SK-N-SH treated with all-trans-retinoic acid at 6 μM for 48 hours (cell line): ENCODE results near the gene POLR3A.
"Not testable (repeated sequence)": the region's sequence is repeated elsewhere in the genome, so short reads cannot be mapped to it uniquely, and the experiment has no call there.

Source experiments
- BACH2 ChIP-seq: fragments of 250-450 bp; sonication (Bioruptor Pico); IDR thresholded peaks from 2 replicates; pipeline ENCODE4 v1.9.0; 2021; ENCODE audit warnings: mild to moderate bottlenecking, borderline replicate concordance
- GLIS3 ChIP-seq: fragments of 250-450 bp; sonication (Bioruptor Pico); IDR thresholded peaks from 2 replicates; pipeline ENCODE4 v1.5.0; 2020; ENCODE audit warnings: mild to moderate bottlenecking, moderate library complexity
- ISL1 ChIP-seq: fragments of 250-450 bp; sonication (Bioruptor Pico); IDR thresholded peaks from 2 replicates; pipeline ENCODE4 v2.1.2; 2022; ENCODE audit warnings: mild to moderate bottlenecking, moderate library complexity
- RARB ChIP-seq: fragments of 250-450 bp; sonication (Bioruptor Pico); IDR thresholded peaks from 2 replicates; pipeline ENCODE4 v1.8.0; 2021; ENCODE audit warnings: mild to moderate bottlenecking, moderate library complexity
- TCF4 ChIP-seq: fragments of 250-450 bp; sonication (Bioruptor Pico); IDR thresholded peaks from 2 replicates; pipeline ENCODE4 v1.8.0; 2021; ENCODE audit warnings: mild to moderate bottlenecking, moderate library complexity, borderline replicate concordance
- TOX ChIP-seq: fragments of 250-450 bp; sonication (Bioruptor Pico); IDR thresholded peaks from 2 replicates; pipeline ENCODE4 v1.8.0; 2021; ENCODE audit warnings: mild to moderate bottlenecking, moderate library complexity, borderline replicate concordance
- ZC3H10 ChIP-seq: fragments of 250-450 bp; sonication (Bioruptor Pico); IDR thresholded peaks from 2 replicates; pipeline ENCODE4 v1.5.1; 2021; ENCODE audit warnings: mild to moderate bottlenecking, moderate library complexity
- ZNF565 ChIP-seq: fragments of 450-650 bp; formaldehyde crosslinking; conservative IDR thresholded peaks from 2 replicates; pipeline ENCODE4 v1.5.0; 2020; ENCODE audit warnings: low read depth, mild to moderate bottlenecking, moderate library complexity
- ZNF70 ChIP-seq: fragments of 450-650 bp; formaldehyde crosslinking; IDR thresholded peaks from 2 replicates; pipeline ENCODE4 v1.5.0; 2020; ENCODE audit warnings: mild to moderate bottlenecking, moderate library complexity
- TF ChIP-seq, protein P1 (sequence below): fragments of 250-450 bp; sonication (Bioruptor Pico); IDR thresholded peaks from 2 replicates; pipeline ENCODE4 v1.5.1; 2020; ENCODE audit warnings: low read depth, mild to moderate bottlenecking, moderate library complexity
- TF ChIP-seq, protein P2 (sequence below): fragments of 250-450 bp; sonication (Bioruptor Pico); IDR thresholded peaks from 2 replicates; pipeline ENCODE4 v1.8.0; 2020; ENCODE audit warnings: mild to moderate bottlenecking, moderate library complexity, borderline replicate concordance
- TF ChIP-seq, protein P3 (sequence below): fragments of 250-450 bp; sonication (Bioruptor Pico); IDR thresholded peaks from 2 replicates; pipeline ENCODE4 v1.8.0; 2021; ENCODE audit warnings: low read depth, mild to moderate bottlenecking, moderate library complexity, borderline replicate concordance
- TF ChIP-seq, protein P4 (sequence below): fragments of 250-450 bp; sonication (Bioruptor Pico); IDR thresholded peaks from 2 replicates; pipeline ENCODE4 v1.5.0; 2020; ENCODE audit warnings: mild to moderate bottlenecking, moderate library complexity

DNA sequence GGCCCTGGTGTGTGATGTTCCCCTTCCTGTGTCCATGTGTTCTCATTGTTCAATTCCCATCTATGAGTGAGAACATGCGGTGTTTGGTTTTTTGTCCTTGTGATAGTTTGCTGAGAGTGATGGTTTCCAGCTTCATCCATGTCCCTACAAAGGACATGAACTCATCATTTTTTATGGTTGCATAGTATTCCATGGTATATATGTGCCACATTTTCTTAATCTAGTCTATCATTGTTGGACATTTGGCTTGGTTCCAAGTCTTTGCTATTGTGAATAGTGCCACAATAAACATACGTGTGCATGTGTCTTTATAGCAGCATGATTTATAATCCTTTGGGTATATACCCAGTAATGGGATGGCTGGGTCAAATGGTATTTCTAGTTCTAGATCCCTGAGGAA is 35.6 kb upstream of the POLR3A start:
- TF ChIP-seq, protein P1, sequence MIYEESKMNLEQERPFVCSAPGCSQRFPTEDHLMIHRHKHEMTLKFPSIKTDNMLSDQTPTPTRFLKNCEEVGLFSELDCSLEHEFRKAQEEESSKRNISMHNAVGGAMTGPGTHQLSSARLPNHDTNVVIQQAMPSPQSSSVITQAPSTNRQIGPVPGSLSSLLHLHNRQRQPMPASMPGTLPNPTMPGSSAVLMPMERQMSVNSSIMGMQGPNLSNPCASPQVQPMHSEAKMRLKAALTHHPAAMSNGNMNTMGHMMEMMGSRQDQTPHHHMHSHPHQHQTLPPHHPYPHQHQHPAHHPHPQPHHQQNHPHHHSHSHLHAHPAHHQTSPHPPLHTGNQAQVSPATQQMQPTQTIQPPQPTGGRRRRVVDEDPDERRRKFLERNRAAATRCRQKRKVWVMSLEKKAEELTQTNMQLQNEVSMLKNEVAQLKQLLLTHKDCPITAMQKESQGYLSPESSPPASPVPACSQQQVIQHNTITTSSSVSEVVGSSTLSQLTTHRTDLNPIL (CRISPR knock-in tag): not testable (repeated sequence)
- not testable (repeated sequence) for TF ChIP-seq GLIS3 (CRISPR knock-in tag); ZC3H10 (CRISPR knock-in tag); RARB (CRISPR knock-in tag); TOX (CRISPR knock-in tag); ISL1 (CRISPR knock-in tag); ZNF565 (CRISPR knock-in tag); TCF4 (CRISPR knock-in tag); BACH2 (CRISPR knock-in tag); ZNF70
- TF ChIP-seq, protein P2, sequence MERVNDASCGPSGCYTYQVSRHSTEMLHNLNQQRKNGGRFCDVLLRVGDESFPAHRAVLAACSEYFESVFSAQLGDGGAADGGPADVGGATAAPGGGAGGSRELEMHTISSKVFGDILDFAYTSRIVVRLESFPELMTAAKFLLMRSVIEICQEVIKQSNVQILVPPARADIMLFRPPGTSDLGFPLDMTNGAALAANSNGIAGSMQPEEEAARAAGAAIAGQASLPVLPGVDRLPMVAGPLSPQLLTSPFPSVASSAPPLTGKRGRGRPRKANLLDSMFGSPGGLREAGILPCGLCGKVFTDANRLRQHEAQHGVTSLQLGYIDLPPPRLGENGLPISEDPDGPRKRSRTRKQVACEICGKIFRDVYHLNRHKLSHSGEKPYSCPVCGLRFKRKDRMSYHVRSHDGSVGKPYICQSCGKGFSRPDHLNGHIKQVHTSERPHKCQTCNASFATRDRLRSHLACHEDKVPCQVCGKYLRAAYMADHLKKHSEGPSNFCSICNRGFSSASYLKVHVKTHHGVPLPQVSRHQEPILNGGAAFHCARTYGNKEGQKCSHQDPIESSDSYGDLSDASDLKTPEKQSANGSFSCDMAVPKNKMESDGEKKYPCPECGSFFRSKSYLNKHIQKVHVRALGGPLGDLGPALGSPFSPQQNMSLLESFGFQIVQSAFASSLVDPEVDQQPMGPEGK (CRISPR knock-in tag): not testable (repeated sequence)
- TF ChIP-seq, protein P3, sequence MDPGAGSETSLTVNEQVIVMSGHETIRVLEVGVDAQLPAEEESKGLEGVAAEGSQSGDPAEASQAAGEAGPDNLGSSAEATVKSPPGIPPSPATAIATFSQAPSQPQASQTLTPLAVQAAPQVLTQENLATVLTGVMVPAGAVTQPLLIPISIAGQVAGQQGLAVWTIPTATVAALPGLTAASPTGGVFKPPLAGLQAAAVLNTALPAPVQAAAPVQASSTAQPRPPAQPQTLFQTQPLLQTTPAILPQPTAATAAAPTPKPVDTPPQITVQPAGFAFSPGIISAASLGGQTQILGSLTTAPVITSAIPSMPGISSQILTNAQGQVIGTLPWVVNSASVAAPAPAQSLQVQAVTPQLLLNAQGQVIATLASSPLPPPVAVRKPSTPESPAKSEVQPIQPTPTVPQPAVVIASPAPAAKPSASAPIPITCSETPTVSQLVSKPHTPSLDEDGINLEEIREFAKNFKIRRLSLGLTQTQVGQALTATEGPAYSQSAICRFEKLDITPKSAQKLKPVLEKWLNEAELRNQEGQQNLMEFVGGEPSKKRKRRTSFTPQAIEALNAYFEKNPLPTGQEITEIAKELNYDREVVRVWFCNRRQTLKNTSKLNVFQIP (CRISPR knock-in tag): not testable (repeated sequence)
- TF ChIP-seq, protein P4, sequence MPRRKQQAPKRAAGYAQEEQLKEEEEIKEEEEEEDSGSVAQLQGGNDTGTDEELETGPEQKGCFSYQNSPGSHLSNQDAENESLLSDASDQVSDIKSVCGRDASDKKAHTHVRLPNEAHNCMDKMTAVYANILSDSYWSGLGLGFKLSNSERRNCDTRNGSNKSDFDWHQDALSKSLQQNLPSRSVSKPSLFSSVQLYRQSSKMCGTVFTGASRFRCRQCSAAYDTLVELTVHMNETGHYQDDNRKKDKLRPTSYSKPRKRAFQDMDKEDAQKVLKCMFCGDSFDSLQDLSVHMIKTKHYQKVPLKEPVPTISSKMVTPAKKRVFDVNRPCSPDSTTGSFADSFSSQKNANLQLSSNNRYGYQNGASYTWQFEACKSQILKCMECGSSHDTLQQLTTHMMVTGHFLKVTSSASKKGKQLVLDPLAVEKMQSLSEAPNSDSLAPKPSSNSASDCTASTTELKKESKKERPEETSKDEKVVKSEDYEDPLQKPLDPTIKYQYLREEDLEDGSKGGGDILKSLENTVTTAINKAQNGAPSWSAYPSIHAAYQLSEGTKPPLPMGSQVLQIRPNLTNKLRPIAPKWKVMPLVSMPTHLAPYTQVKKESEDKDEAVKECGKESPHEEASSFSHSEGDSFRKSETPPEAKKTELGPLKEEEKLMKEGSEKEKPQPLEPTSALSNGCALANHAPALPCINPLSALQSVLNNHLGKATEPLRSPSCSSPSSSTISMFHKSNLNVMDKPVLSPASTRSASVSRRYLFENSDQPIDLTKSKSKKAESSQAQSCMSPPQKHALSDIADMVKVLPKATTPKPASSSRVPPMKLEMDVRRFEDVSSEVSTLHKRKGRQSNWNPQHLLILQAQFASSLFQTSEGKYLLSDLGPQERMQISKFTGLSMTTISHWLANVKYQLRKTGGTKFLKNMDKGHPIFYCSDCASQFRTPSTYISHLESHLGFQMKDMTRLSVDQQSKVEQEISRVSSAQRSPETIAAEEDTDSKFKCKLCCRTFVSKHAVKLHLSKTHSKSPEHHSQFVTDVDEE: not testable (repeated sequence)
